K562 (cell line): ENCODE results near the gene UBASH3A. TPM values are rescaled to one million over a fixed set of nuclear protein-coding genes. Genes with fewer than 3 reads are reported as not detected.

Experiments used
- ADNP ChIP-seq: fragments of 200-800 bp; sonication (Bioruptor generic); IDR thresholded peaks from 2 replicates; pipeline ENCODE4 v1.6.1; 2016; ENCODE audit warnings: missing genetic modification characterization, missing compliant biosample characterization
- ATF7 ChIP-seq: fragments of 450-650 bp; IDR thresholded peaks from 2 replicates; pipeline ENCODE4 v1.7.1; 2014; ENCODE audit warnings: mild to moderate bottlenecking, moderate library complexity
- BACH1 ChIP-seq: fragments of 200-800 bp; sonication (Bioruptor generic); IDR thresholded peaks from 2 replicates; pipeline ENCODE4 v1.6.1; 2016; ENCODE audit warnings: missing genetic modification characterization, missing compliant biosample characterization
- BCOR ChIP-seq: fragments of 450-650 bp; IDR thresholded peaks from 2 replicates; pipeline ENCODE4 v1.6.1; 2016
- CEBPB ChIP-seq: fragments of 450-650 bp; IDR thresholded peaks from 2 replicates; pipeline ENCODE4 v1.6.1; 2016; ENCODE audit warnings: missing genetic modification characterization, missing compliant biosample characterization
- CREBBP ChIP-seq: IDR thresholded peaks from one replicate; pipeline ENCODE4 v1.6.1; 2012; ENCODE audit warnings: low read depth, mild to moderate bottlenecking, control low read depth, inconsistent platforms, low read length
- CSDE1 ChIP-seq, 2 experiments: fragments of 450-650 bp; IDR thresholded peaks; 2 replicates each; pipeline ENCODE4 v1.6.1; 2016; ENCODE audit warnings: mild to moderate bottlenecking in 1 of 2
- DIDO1 ChIP-seq: fragments of 450-650 bp; IDR thresholded peaks from 2 replicates; pipeline ENCODE4 v1.6.1; 2016; ENCODE audit warnings: low read depth, missing biosample characterization, missing genetic modification characterization
- FOSL1 ChIP-seq: fragments of 200-800 bp; sonication (Bioruptor generic); conservative IDR thresholded peaks from 2 replicates; pipeline ENCODE4 v1.6.1; 2016; ENCODE audit warnings: missing genetic modification characterization, missing compliant biosample characterization
- GABPB2 ChIP-seq: fragments of 250-450 bp; sonication (Bioruptor Pico); conservative IDR thresholded peaks from 2 replicates; pipeline ENCODE4 v1.5.1; 2021; ENCODE audit warnings: mild to moderate bottlenecking
- HOXB6 ChIP-seq: fragments of 250-450 bp; sonication (Bioruptor Pico); IDR thresholded peaks from 2 replicates; pipeline ENCODE4 v1.5.1; 2022; ENCODE audit warnings: mild to moderate bottlenecking, borderline replicate concordance
- IRF9 ChIP-seq: fragments of 450-650 bp; IDR thresholded peaks from 2 replicates; pipeline ENCODE4 v1.6.1; 2016; ENCODE audit warnings: missing biosample characterization, missing genetic modification characterization
- KDM2B ChIP-seq: fragments of 250-450 bp; sonication (Bioruptor Pico); IDR thresholded peaks from 2 replicates; pipeline ENCODE4 v1.8.0; 2021; ENCODE audit warnings: mild to moderate bottlenecking, moderate library complexity
- MAFF ChIP-seq: IDR thresholded peaks from 2 replicates; pipeline ENCODE4 v1.6.1; 2012; ENCODE audit warnings: low read length, improper control_type of control experiment
- MEIS2 ChIP-seq: fragments of 450-650 bp; IDR thresholded peaks from 2 replicates; pipeline ENCODE4 v1.6.1; 2014; ENCODE audit warnings: mild to moderate bottlenecking; ENCODE audit not compliant: partially characterized antibody
- MNT ChIP-seq, 2 experiments: fragments of 450-650 bp; conservative IDR thresholded peaks; 2 replicates each; pipeline ENCODE4 v1.6.1; 2017; ENCODE audit warnings: mild to moderate bottlenecking in 2 of 2, moderate library complexity in 2 of 2
- NCOA6 ChIP-seq: fragments of 450-650 bp; IDR thresholded peaks from 2 replicates; pipeline ENCODE4 v1.6.1; 2017; ENCODE audit warnings: mild to moderate bottlenecking
- PHTF2 ChIP-seq: fragments of 250-450 bp; sonication (Bioruptor Pico); IDR thresholded peaks from 2 replicates; pipeline ENCODE4 v1.5.0; 2021; ENCODE audit warnings: mild to moderate bottlenecking
- POLR3A ChIP-seq: IDR thresholded peaks from 2 replicates; pipeline ENCODE4 v1.6.1; 2011; ENCODE audit warnings: borderline replicate concordance, mild to moderate bottlenecking, moderate library complexity; ENCODE audit not compliant: insufficient read length, insufficient read depth; ENCODE audit errors: extremely low read depth
- SIN3A ChIP-seq, 2 experiments: fragments of 150-350 bp in 1 of 2; IDR thresholded peaks; 2 replicates each; pipeline ENCODE4 v1.6.1; 2011 to 2016; ENCODE audit warnings: borderline replicate concordance in 2 of 2, low read depth in 2 of 2, low read length in 2 of 2, mild to moderate bottlenecking in 2 of 2, moderate library complexity in 2 of 2; ENCODE audit not compliant: control insufficient read depth in 1 of 2
- SNRNP70 ChIP-seq: fragments of 200-400 bp; formaldehyde crosslinking; optimal IDR thresholded peaks from 2 replicates; pipeline ENCODE3; 2017; ENCODE audit warnings: low read depth, low read length
- TAF9B ChIP-seq: fragments of 450-650 bp; IDR thresholded peaks from 2 replicates; pipeline ENCODE4 v1.6.1; 2018; ENCODE audit warnings: mild to moderate bottlenecking; ENCODE audit not compliant: partially characterized antibody
- TEAD2 ChIP-seq: fragments of 450-650 bp; IDR thresholded peaks from 2 replicates; pipeline ENCODE4 v1.6.1; 2016; ENCODE audit warnings: missing genetic modification characterization, control low read depth, missing compliant biosample characterization
- THRA ChIP-seq: fragments of 450-650 bp; IDR thresholded peaks from 2 replicates; pipeline ENCODE4 v1.6.1; 2017; ENCODE audit warnings: mild to moderate bottlenecking, moderate library complexity
- XRCC5 ChIP-seq: fragments of 200-400 bp; formaldehyde crosslinking; IDR thresholded peaks from 2 replicates; pipeline ENCODE4 v1.6.1; 2017; ENCODE audit warnings: low read depth, mild to moderate bottlenecking, low read length
- ZNF175 ChIP-seq: fragments of 200-800 bp; sonication (Bioruptor generic); IDR thresholded peaks from 2 replicates; pipeline ENCODE4 v1.6.1; 2016; ENCODE audit warnings: low read depth, mild to moderate bottlenecking, missing genetic modification characterization, missing compliant biosample characterization
- ZNF239 ChIP-seq: fragments of 250-450 bp; sonication (Bioruptor Pico); IDR thresholded peaks from 2 replicates; pipeline ENCODE4 v1.4.0; 2020; ENCODE audit warnings: mild to moderate bottlenecking
- ZNF644 ChIP-seq: fragments of 200-800 bp; sonication (Bioruptor generic); IDR thresholded peaks from 2 replicates; pipeline ENCODE4 v1.6.1; 2016; ENCODE audit warnings: low read depth, missing genetic modification characterization, missing compliant biosample characterization
- polyA plus RNA-seq, 8 experiments: library from polyadenylated mRNA; depleted of rRNA in 4 of 8; stranded (reverse) in 5 of 8; unstranded in 3 of 8; fragments of >200 nt; fragmentation: Nextera tagmentation in 2 of 8; fragmentation: Illumina TruSeq in 1 of 8; extraction: Ambion mirVana in 2 of 8; extraction: Trizol in 1 of 8; gene quantifications; 2 replicates each; pipeline versions ENCODE4 v1.2.1 to v1.2.3, GENCODE V29; 2011 to 2014; ENCODE audit warnings: inconsistent platforms in 1 of 8, missing spikeins in 1 of 8
- total RNA-seq, 7 experiments: library from RNA; depleted of rRNA in 6 of 7; stranded (reverse); fragments of >200 nt in 6 of 7; fragmentation: Illumina TruSeq in 2 of 7; extraction: Trizol in 2 of 7; gene quantifications; 2 replicates each; pipeline versions ENCODE4 v1.2.1 to v1.2.3, GENCODE V29; 2011 to 2021; ENCODE audit warnings: low replicate concordance in 1 of 7

Gene UBASH3A
- total and polyA plus RNA-seq, 9 of the 15 experiments (the other 6 are each of a cell fraction or from before 2014, with no cell fraction given) = 0.23 to 1.8 (median 1.1) TPM

GRCh38 chr21:42433946-42434551 lies 30.3 kb downstream of the UBASH3A start (continued):
- TF ChIP-seq THRA (no peak), BACH1 (tag) (no peak), MNT (conservative IDR thresholded peaks at IDR 0.05) (peak; percentile 53 to 82), PHTF2 (CRISPR knock-in tag) (no peak), IRF9 (no peak), BCOR (no peak), ZNF239 (CRISPR knock-in tag) (no peak), SNRNP70 (no peak), CEBPB (tag) (peak; percentile 77), DIDO1 (tag) (no peak), CSDE1 (IDR thresholded peaks at IDR 0.05) (no peak), HOXB6 (no peak), KDM2B (CRISPR knock-in tag) (no peak), MAFF (no peak), GABPB2 (CRISPR knock-in tag) (no peak), ZNF175 (CRISPR knock-in tag) (no peak), TAF9B (no peak), MEIS2 (peak; percentile 100), FOSL1 (peak; percentile 88), ADNP (tag) (no peak), CREBBP (no peak), TEAD2 (tag) (no peak), XRCC5 (no peak), ZNF644 (tag) (no peak), SIN3A (IDR thresholded peaks at IDR 0.05; ENCODE audit: borderline replicate concordance in 2 of 2, control insufficient read depth in 1 of 2, low read depth in 2 of 2, low read length in 2 of 2) (no peak), POLR3A (no peak), ATF7 (peak; percentile 98), NCOA6 (no peak)
